ENCODE measurements around the gene TCOF1. TPM values are rescaled to one million over a fixed set of nuclear protein-coding genes. Genes with fewer than 3 reads are reported as not detected.

The TCOF1 gene
- polyA plus RNA-seq, 3 donors, result 36.1 to 39.9 (median 39.1) TPM

- DNase-seq, result no peak
Observed at GRCh38 chr5:150389531-150390266, 32.2 kb downstream of the TCOF1 start.

- no peak for DNase-seq
Observed at GRCh38 chr5:150391064-150391834, 33.8 kb downstream of the TCOF1 start.

- no peak for DNase-seq
Observed at GRCh38 chr5:150391986-150392385, 34.5 kb downstream of the TCOF1 start.

GRCh38 chr5:150392680-150393079, 35.2 kb downstream of the TCOF1 start:
- no peak for DNase-seq

- no peak for DNase-seq
Observed at GRCh38 chr5:150393096-150393645, 35.7 kb downstream of the TCOF1 start.

- DNase-seq, result no peak
Observed at GRCh38 chr5:150394131-150394530, 36.6 kb downstream of the TCOF1 start.

- DNase-seq, result no peak
Observed at GRCh38 chr5:150394912-150395687, 37.6 kb downstream of the TCOF1 start.

- no peak for DNase-seq
Observed at GRCh38 chr5:150395688-150395975, 38.1 kb downstream of the TCOF1 start.

- no peak for DNase-seq
Observed at GRCh38 chr5:150396267-150396666, 38.8 kb downstream of the TCOF1 start.

- DNase-seq, result no peak
Observed at GRCh38 chr5:150397146-150397781, 39.8 kb downstream of the TCOF1 start.

- DNase-seq, result no peak
Observed at GRCh38 chr5:150397782-150398721, 40.6 kb downstream of the TCOF1 start.

GRCh38 chr5:150398722-150399523, 41.4 kb downstream of the TCOF1 start:
- no peak for DNase-seq

GRCh38 chr5:150399524-150400211, 42.2 kb downstream of the TCOF1 start:
- DNase-seq, result no peak

- DNase-seq, result no peak
Observed at GRCh38 chr5:150400316-150401075, 43.0 kb downstream of the TCOF1 start.

GRCh38 chr5:150401076-150401375, 43.5 kb downstream of the TCOF1 start:
- no peak for DNase-seq

- no peak for DNase-seq
Observed at GRCh38 chr5:150401376-150402228, 44.1 kb downstream of the TCOF1 start.

GRCh38 chr5:150402229-150402773, 44.8 kb downstream of the TCOF1 start:
- no peak for DNase-seq
